CD4-positive, alpha-beta T cell treated with Interleukin-6 for 4 hours (primary cell): ENCODE measurements around the gene COL4A2.

Experiments
- DNase-seq: peaks from one replicate; pipeline ENCODE4 v3.0.0-alpha.2; 2020; ENCODE audit warnings: mixed read lengths

COL4A2 gene

GRCh38 chr13:110503979-110504499, 197.0 kb downstream of the COL4A2 start:
- DNase-seq = no peak

- DNase-seq = no peak
Observed at GRCh38 chr13:110505594-110505993, 198.5 kb downstream of the COL4A2 start.

GRCh38 chr13:110506396-110506795, 199.3 kb downstream of the COL4A2 start:
- no peak for DNase-seq

- no peak for DNase-seq
Observed at GRCh38 chr13:110506859-110507566, 199.9 kb downstream of the COL4A2 start.

- DNase-seq = no peak
Observed at GRCh38 chr13:110507678-110508381, 200.7 kb downstream of the COL4A2 start.

GRCh38 chr13:110509478-110509926, 202.4 kb downstream of the COL4A2 start:
- DNase-seq = no peak

GRCh38 chr13:110509971-110510786, 203.1 kb downstream of the COL4A2 start:
- no peak for DNase-seq

GRCh38 chr13:110511509-110512181, 204.6 kb downstream of the COL4A2 start:
- DNase-seq = no peak

GRCh38 chr13:110512198-110512740, 205.2 kb downstream of the COL4A2 start:
- no peak for DNase-seq

GRCh38 chr13:110516500-110516899, 209.4 kb downstream of the COL4A2 start:
- DNase-seq = no peak

GRCh38 chr13:110517505-110518225, 210.6 kb downstream of the COL4A2 start:
- DNase-seq = no peak

- no peak for DNase-seq
Observed at GRCh38 chr13:110518226-110518525, 211.1 kb downstream of the COL4A2 start.

- no peak for DNase-seq
Observed at GRCh38 chr13:110518571-110518970, 211.5 kb downstream of the COL4A2 start.

- no peak for DNase-seq
Observed at GRCh38 chr13:110519046-110519445, 212.0 kb downstream of the COL4A2 start.

- no peak for DNase-seq
Observed at GRCh38 chr13:110519506-110519905, 212.4 kb downstream of the COL4A2 start.

- DNase-seq = no peak
Observed at GRCh38 chr13:110520431-110521295, 213.6 kb downstream of the COL4A2 start.

- DNase-seq = no peak
Observed at GRCh38 chr13:110521296-110521680, 214.2 kb downstream of the COL4A2 start.

GRCh38 chr13:110521946-110522345, 214.9 kb downstream of the COL4A2 start:
- no peak for DNase-seq

- DNase-seq = no peak
Observed at GRCh38 chr13:110522721-110523120, 215.6 kb downstream of the COL4A2 start.

- DNase-seq = no peak
Observed at GRCh38 chr13:110523180-110523579, 216.1 kb downstream of the COL4A2 start.
